Measurements from ENCODE around the gene LSM14B.
"Not testable (repeated sequence)": the region's sequence is repeated elsewhere in the genome, so short reads cannot be mapped to it uniquely, and the experiment has no call there.

LSM14B gene

DNA sequence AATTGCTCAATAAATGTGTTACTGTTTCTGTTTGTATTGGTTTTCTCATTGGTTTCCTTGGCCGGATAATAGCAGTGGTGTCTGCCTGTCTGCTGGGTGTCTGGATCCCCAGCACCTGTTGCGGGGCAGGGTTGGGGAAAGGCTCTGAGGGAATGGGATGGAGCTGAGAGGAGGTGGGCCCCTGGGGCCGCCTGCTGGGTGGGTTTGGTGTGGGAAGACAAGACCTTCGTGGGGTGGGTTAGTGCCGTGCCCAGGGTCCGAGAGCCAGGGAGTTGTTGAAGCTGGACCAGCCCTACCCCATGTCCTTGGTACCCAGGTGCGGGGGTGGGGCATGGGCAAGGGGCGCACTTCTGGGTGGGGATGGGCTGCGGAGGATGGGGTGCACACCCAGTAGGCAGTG is 25.3 kb downstream of the LSM14B start:
- no peak for DNase-seq (ENCODE audit: low read depth)

DNA sequence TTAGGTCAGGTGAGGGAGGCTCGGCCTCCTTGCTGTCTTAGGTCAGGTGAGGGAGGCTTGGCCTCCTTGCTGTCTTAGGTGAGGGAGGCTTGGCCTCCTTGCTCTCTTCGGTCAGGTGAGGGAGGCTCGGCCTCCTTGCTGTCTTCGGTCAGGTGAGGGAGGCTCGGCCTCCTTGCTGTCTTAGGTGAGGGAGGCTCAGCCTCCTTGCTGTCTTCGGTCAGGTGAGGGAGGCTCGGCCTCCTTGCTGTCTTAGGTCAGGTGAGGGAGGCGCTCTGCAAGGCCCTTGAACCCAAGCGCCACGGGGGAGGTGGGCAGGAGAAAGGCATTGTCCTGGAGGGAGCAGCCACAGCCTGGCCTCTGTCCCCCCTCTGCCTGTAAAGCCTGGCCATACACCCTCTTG is 26.1 kb downstream of the LSM14B start:
- not testable (repeated sequence) for DNase-seq (ENCODE audit: low read depth)

DNA sequence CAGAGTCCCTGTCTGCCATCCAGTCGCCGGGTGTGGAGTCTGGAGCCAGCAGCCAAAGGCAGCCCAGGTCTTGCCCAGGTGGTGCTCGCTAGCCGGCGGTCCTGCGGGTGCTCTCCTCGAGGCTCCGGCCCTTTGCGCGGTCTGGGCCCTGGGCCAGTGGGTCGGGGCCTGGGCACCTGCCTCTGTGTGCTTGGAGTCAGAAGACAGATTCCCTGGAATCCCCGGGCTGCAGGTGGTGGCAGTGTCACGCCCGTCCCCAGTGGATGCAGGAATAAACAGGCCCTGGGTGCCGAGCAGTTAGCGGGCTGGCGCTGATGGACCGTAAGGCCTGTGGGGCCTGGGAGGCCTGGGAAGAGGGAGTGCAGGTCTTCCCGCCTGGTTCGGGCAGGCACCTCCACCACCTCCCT is 26.6 kb downstream of the LSM14B start:
- DNase-seq (ENCODE audit: low read depth) = no peak

DNA sequence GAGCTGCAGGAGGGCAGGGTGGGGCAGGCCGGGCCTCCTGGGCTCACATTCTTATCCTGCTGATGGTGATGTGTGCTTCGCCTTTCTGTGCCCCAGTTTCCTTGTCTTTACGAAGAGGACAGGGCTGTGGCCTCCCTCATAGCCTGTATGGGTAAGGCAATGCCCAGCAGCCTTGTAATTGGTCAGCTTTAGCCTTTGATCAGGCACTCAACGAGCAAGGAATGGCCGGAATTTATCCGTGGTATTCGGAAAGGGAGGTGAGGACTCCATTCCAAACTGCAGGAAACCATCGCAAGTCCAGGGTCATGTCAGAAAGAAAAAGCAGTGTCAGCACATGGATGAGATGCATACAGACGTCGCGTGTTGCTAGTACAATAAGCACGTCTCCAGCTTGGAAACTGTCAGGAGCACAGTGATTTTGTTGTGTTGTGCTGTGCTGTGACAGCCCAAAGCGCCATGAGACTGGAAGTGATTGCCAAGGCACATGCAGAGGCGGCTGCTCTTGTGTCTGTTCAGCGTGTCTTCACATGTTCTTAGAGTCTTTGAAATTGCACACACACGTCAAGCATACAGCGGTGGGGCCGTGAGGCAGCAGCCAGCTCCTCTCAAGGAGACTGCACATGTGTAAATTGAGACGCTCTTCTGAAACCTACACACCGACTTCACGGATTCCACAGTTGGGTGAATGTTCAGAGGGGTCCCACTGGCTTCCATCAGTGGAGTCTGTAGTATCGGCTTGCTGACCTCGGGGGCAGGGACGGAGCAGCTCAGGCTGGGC is 27.4 kb downstream of the LSM14B start:
- no peak for DNase-seq (ENCODE audit: low read depth)

DNA sequence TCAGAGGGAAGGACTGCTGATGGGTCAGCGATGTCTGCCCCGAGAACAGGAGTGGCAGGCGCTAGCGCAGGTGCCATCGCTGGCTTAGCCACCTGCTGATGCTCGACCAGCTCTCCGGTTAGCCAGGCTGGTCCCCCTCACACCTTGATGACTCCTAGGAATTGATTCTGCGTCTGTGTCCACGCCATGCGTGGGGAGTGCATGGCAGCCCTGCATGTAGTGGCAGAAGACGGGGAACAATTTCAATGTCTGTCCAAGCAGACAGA is 28.0 kb downstream of the LSM14B start:
- DNase-seq (ENCODE audit: low read depth) = no peak

DNA sequence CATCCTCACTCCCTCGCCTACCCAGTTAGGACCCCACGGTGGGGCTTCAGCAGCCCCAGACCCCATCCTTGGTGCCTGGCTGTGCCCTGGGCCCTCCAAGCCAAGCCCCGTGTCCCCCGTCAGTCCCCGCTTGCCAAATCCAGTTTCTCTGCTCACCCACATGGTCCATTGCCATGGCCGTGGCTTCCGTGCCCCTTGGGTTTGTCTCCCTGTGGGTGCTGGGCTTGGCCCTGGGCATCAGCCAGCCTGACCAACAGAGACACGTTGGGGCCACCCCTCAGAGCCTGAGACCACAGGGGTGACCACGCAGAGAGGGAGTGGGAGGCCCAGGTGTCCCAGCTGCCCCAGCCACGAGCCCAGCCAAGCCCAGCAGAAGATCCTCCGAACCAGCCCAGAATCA is 28.9 kb downstream of the LSM14B start:
- DNase-seq (ENCODE audit: low read depth) = no peak

DNA sequence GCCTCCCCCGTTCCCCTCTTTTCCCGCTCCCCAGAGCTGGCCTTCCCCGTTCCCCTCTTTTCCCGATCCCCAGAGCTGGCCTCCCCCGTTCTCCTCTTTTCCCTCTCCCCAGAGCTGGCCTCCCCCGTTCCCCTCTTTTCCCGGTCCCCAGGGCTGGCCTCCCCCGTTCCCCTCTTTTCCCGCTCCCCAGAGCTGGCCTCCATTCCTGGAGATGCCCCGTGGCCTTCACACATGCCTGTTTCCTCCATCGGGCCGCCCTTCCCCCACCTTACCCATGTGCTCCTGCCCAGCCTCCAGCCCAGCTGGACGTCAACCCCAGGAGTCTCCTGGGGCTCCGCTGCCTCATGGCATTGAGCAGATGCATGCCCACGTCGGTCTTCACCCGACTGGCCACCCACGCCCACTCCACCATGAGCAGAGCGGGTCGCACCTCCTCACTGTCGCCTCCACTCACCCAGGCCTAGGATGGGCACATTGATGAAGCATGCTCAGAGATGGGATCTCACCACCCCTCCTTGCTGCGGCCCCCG is 29.6 kb downstream of the LSM14B start:
- no peak for DNase-seq (ENCODE audit: low read depth)

DNA sequence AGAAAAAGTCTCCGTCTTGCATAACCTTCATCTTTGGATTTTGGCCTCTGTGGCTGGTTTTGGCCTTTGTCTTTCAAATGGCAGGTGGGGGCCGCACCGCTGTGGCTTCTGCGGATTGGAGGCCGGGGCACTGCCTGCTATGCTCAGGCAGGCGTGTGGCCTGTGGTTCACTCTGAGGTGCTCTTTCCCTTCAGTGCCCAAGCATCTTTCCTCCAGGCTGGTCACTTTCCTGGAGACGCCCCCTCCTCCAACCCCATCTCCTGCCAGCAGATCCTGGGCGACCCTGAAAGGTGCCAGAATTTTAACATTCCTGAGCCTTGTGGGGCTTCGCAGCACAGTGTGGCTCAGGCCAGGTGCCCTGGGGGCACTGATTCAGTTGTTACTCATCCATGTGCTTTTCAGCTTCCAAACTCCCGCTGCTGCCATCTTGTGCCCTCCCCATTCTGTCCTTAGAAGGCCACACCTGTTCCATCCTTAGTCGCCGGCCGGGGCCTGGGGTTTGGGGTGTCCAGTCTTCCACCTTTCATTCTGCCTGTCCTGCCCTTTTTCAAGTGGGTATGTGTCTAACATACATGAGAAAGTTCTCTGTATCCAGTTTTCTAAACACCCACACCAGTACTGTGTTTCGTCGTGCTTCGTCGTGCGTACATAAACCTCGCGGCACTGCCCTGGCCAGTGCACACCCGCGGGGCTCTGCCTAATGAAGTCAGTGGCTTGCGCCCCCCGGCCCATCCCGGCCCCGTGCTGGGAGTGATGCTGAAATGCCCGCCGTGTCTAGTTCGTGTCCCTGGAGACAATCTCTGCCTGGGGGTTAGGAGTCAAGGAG is 33.4 kb downstream of the LSM14B start:
- DNase-seq (ENCODE audit: low read depth) = no peak

GRCh38 chr20:62156254-62156556 is 33.9 kb downstream of the LSM14B start:
- DNase-seq (ENCODE audit: low read depth) = no peak

DNA sequence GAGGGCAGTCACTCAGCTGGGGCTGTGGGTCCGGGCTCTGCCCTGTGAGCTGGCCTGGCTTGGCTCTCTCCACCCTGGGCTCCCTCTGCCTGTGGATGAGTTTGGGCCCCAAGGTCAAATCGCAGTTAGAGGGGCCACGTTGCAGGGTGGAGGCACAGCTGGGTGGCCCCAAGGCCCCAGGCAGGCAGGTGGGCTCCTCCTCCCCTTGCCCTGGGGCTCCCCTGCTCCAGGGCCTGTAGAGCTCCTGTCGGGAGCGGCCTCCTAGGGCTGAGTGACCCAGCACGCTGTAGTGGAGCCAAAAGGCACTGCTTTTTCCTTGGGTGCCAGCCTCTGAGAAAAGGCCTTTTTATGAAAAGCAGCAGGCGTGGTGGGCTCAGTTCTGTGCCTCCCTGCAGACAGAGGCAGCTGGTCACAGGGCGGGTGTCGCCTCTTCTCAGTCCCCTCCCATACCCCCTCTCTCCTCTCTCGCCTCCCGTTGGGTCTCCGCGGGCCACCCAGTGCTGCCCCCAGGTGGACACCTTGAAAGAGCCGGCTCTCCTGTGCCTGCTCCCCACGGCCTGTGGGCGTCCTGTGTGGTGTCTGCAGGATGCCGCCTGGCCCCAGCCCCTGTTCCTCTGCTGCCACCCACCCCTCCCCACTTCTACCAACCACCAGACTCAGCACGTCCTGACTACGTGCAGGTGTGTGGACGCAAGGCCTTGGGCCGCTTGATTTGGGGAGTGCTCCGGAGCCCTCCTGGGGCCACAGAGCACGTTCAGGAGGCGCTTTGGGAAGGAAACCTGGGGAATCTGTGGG is 34.5 kb downstream of the LSM14B start:
- DNase-seq (ENCODE audit: low read depth) = no peak

GRCh38 chr20:62157387-62158087 is 35.3 kb downstream of the LSM14B start:
- DNase-seq (ENCODE audit: low read depth) = no peak

GRCh38 chr20:62158088-62158400 is 35.8 kb downstream of the LSM14B start:
- DNase-seq (ENCODE audit: low read depth) = no peak

- no peak for DNase-seq (ENCODE audit: low read depth)
Observed at GRCh38 chr20:62158541-62158940, 36.3 kb downstream of the LSM14B start.

- no peak for DNase-seq (ENCODE audit: low read depth)
Observed at GRCh38 chr20:62159052-62159451, 36.8 kb downstream of the LSM14B start.

DNA sequence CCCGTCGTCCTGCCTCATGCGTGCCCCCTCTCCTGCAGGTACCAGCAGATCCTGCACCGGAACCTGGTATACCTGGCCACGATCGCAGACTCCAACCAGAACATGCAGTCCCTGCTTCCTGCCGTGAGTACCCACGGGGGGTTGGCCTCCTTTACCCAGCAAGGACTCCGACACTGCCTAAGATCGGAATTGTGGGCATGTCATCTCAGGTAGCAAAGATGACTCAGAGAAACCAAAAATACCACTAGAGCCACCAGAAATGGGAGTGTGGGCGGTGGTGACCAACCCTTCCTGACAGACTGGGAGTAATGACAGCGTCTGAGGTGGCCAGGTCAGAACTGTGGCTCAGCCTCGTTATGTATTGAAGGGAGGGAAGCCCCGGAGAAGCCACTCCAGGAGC is 37.6 kb downstream of the LSM14B start:
- DNase-seq (ENCODE audit: low read depth) = no peak

GRCh38 chr20:62160253-62160652 is 38.0 kb downstream of the LSM14B start:
- DNase-seq (ENCODE audit: low read depth) = no peak

- DNase-seq (ENCODE audit: low read depth) = no peak
Observed at GRCh38 chr20:62160876-62161275, 38.6 kb downstream of the LSM14B start.

DNA sequence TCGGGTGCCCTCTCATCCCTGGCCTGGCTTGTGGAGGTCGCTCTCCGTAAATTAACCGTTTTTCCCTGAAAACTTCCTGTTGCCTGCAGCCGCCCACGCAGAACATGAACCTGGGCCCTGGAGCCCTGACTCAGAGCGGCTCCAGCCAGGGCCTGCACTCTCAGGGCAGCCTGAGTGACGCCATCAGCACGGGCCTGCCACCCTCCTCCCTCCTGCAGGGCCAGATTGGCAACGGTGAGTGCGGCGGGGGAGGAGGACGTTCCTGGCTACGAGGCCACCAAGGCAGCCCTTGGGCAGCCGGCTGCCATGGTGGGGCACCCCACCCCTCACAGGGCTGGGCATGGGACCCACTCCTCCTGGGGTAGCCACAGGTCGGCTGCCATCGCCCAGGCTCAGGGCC is 39.1 kb downstream of the LSM14B start:
- no peak for DNase-seq (ENCODE audit: low read depth)

DNA sequence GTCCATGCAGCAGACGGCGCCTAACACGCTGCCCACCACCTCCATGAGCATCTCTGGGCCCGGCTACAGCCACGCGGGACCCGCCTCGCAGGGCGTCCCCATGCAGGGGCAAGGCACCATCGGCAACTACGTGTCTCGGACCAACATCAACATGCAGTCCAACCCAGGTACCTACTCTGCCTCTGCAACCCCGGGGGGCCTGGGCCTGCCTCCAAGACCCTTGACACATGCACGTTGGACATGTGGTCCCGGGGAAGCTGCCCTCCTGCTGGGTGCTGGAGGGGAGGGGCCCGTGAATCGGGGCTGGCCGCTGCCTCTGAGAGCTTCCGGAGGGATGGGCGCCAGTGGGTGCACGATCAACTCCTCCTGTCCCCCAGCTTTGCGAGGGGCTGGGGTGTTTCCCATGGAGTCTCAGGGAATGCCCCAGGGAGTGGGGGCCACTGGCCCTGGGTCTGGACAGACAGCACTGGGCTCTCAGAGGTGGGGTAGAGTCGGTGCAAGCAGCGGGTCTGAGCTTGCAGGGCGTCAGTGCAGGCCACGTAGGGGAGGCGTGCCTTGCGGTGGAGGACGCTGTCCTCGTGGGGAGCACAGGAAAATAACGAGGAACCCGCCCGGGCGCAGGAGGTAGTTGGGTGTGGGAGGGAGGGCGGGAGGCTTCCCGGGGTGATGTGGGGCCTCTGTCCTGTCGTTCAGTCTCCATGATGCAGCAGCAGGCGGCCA is 40.6 kb downstream of the LSM14B start:
- no peak for DNase-seq (ENCODE audit: low read depth)

DNA sequence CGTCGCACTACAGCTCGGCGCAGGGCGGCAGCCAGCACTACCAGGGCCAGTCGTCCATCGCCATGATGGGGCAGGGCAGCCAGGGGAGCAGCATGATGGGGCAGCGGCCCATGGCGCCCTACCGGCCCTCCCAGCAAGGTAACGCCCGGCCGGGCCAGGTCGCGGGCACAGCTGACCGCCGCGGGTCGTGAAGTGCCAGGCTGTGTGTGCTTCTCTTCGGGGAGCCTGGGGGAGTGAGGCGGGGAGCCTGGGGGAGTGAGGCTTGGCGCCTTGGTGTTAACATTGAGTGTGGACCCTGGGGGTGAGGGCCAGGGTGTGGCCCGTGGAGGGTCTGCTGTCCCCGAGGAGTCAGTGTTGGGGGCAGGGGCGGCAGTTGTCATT is 41.2 kb downstream of the LSM14B start:
- DNase-seq (ENCODE audit: low read depth) = no peak

DNA sequence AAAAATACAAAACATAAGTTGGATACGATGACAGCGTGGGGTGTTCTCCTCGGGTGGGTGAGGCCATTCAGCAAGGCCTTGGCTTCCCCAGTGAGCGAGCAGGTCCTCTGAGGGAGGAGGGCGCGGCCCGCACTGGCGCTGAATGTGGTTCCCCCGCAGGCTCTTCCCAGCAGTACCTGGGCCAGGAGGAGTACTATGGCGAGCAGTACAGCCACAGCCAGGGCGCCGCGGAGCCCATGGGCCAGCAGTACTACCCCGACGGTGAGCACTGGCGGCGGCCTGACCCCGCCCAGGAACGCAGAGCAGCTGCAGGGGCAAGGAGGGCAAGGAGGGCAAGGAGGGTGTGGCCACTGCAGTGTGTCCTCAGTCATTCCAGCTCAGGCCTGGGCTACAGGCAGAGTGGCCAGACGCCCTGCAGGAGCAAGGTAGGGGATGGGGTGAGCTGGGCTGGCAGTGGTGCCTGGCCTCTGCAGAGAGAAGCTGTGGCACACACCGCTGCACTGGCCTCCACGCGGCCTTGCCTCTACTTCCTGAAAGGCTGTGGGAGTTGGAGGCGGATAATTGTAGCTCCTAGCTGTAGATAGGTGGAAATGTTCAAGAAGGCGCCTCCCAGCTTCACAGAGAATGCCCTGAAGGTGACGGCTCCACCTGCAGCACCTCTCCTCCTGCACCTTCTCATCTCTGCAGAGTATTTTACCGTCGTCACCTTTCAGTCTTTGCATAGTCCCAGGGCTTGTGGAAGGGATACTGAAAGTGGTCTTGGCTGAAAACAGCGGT is 41.9 kb downstream of the LSM14B start:
- DNase-seq (ENCODE audit: low read depth) = no peak
